ENCODE results near the gene PODXL2.

The PODXL2 gene

GRCh38 chr3:127719369-127719768 lies 90.4 kb downstream of the PODXL2 start:
- CTCF ChIA-PET, result no interaction called here
- TF ChIP-seq BHLHE40 (IDR thresholded peaks at IDR 0.05; ENCODE audit: borderline replicate concordance), result no peak
- TF ChIP-seq FOXK2 (IDR thresholded peaks at IDR 0.05), result no peak
- TF ChIP-seq SUZ12 (IDR thresholded peaks at IDR 0.05), result no peak
- TF ChIP-seq PKNOX1 (IDR thresholded peaks at IDR 0.05), result no peak
- no peak for TF ChIP-seq ARNT (IDR thresholded peaks at IDR 0.05)
- TF ChIP-seq FOXA1 (IDR thresholded peaks at IDR 0.05), result no peak
- no peak for TF ChIP-seq ZNF384 (IDR thresholded peaks at IDR 0.05)
- TF ChIP-seq HDGF (IDR thresholded peaks at IDR 0.05; ENCODE audit: borderline replicate concordance), result no peak
- no peak for TF ChIP-seq ELF4 (IDR thresholded peaks at IDR 0.05)
- TF ChIP-seq LEF1 (IDR thresholded peaks at IDR 0.05; ENCODE audit: borderline replicate concordance), result no peak
- TF ChIP-seq NFRKB (IDR thresholded peaks at IDR 0.05), result no peak
- no peak for TF ChIP-seq SP1 (IDR thresholded peaks at IDR 0.05)

GRCh38 chr3:127720161-127720823 lies 91.3 kb downstream of the PODXL2 start:
- TF ChIP-seq FOXK2 (IDR thresholded peaks at IDR 0.05), result no peak
- no peak for TF ChIP-seq LEF1 (IDR thresholded peaks at IDR 0.05; ENCODE audit: borderline replicate concordance)
- no peak for TF ChIP-seq FOXA1 (IDR thresholded peaks at IDR 0.05)
- TF ChIP-seq SP1 (IDR thresholded peaks at IDR 0.05), result no peak
- TF ChIP-seq L3MBTL2 (conservative IDR thresholded peaks at IDR 0.05), result no peak
- no peak for TF ChIP-seq TARDBP (IDR thresholded peaks at IDR 0.05)
- TF ChIP-seq SUZ12 (IDR thresholded peaks at IDR 0.05), result no peak
- TF ChIP-seq NFRKB (IDR thresholded peaks at IDR 0.05), result no peak
- ChIA-PET CTCF (no interaction called here), POLR2A (no interaction called here)
- no peak for DNase-seq (ENCODE audit: extremely low spot score)

More at GRCh38 chr3:127719369-127719768, 90.4 kb downstream of the PODXL2 start:
- POLR2A ChIA-PET, result no interaction called here
- DNase-seq (ENCODE audit: extremely low spot score), result no peak

GRCh38 chr3:127720985-127721935 lies 92.3 kb downstream of the PODXL2 start:
- TF ChIP-seq FOXK2 (IDR thresholded peaks at IDR 0.05) (no peak), L3MBTL2 (conservative IDR thresholded peaks at IDR 0.05) (no peak), TARDBP (IDR thresholded peaks at IDR 0.05) (no peak), CTBP1 (IDR thresholded peaks at IDR 0.05; ENCODE audit: borderline replicate concordance) (no peak), NFRKB (IDR thresholded peaks at IDR 0.05) (no peak)
- no peak for DNase-seq (ENCODE audit: extremely low spot score)
- ChIA-PET POLR2A (no interaction called here), CTCF (no interaction called here)

- CTCF ChIA-PET, result no interaction called here
- POLR2A ChIA-PET, result no interaction called here
- TF ChIP-seq LEF1 (IDR thresholded peaks at IDR 0.05; ENCODE audit: borderline replicate concordance) (no peak), L3MBTL2 (conservative IDR thresholded peaks at IDR 0.05) (no peak), FOXA1 (IDR thresholded peaks at IDR 0.05) (no peak), NFRKB (IDR thresholded peaks at IDR 0.05) (no peak), SUZ12 (IDR thresholded peaks at IDR 0.05) (no peak)
- DNase-seq (ENCODE audit: extremely low spot score), result no peak
These were observed 93.3 kb downstream of the PODXL2 start for GRCh38 chr3:127722091-127722784.
